Measurements from ENCODE around the gene DNAJC18.
A peak's percentile ranks its signal among the peaks of the same experiment; 100 is the strongest.
"Not testable (repeated sequence)": the region's sequence is repeated elsewhere in the genome, so short reads cannot be mapped to it uniquely, and the experiment has no call there.

DNAJC18 gene

GRCh38 chr5:139425497-139425896 lies 13.8 kb downstream of the DNAJC18 start:
- DNase-seq: no peak

GRCh38 chr5:139422307-139422893 lies 16.9 kb downstream of the DNAJC18 start:
- DNase-seq: peak; percentile 66

- DNase-seq: no peak
These were observed 19.8 kb downstream of the DNAJC18 start for GRCh38 chr5:139419226-139420192.

GRCh38 chr5:139418793-139419192 lies 20.5 kb downstream of the DNAJC18 start:
- DNase-seq: no peak

- no peak for DNase-seq
These were observed 22.1 kb downstream of the DNAJC18 start for GRCh38 chr5:139417214-139417613.

GRCh38 chr5:139416651-139417050 lies 22.7 kb downstream of the DNAJC18 start:
- DNase-seq: no peak

GRCh38 chr5:139415869-139416268 lies 23.5 kb downstream of the DNAJC18 start:
- no peak for DNase-seq

- no peak for DNase-seq
These were observed 24.0 kb downstream of the DNAJC18 start for GRCh38 chr5:139415221-139415861.

- no peak for DNase-seq
These were observed 24.7 kb downstream of the DNAJC18 start for GRCh38 chr5:139414581-139415130.

GRCh38 chr5:139413963-139414362 lies 25.4 kb downstream of the DNAJC18 start:
- no peak for DNase-seq

- no peak for DNase-seq
These were observed 26.2 kb downstream of the DNAJC18 start for GRCh38 chr5:139413153-139413552.

GRCh38 chr5:139410993-139411828 lies 28.1 kb downstream of the DNAJC18 start:
- no peak for DNase-seq

GRCh38 chr5:139410121-139410992 lies 29.0 kb downstream of the DNAJC18 start:
- DNase-seq: no peak

GRCh38 chr5:139409116-139409515 lies 30.2 kb downstream of the DNAJC18 start:
- DNase-seq: not testable (repeated sequence)

GRCh38 chr5:139408191-139408590 lies 31.1 kb downstream of the DNAJC18 start:
- DNase-seq: no peak

- no peak for DNase-seq
These were observed 31.8 kb downstream of the DNAJC18 start for GRCh38 chr5:139407517-139407916.

- DNase-seq: no peak
These were observed 32.4 kb downstream of the DNAJC18 start for GRCh38 chr5:139406963-139407362.

- DNase-seq: peak; percentile 23
These were observed 34.9 kb downstream of the DNAJC18 start for GRCh38 chr5:139404484-139404840.

GRCh38 chr5:139403787-139404483 lies 35.4 kb downstream of the DNAJC18 start, which contains the start of gene SPATA24:
SPATA24 (minus strand) TSS chr5:139404089; CDS start chr5:139404060, 29 bp downstream.
- peak; percentile 99 for DNase-seq

GRCh38 chr5:139403418-139403786 lies 35.9 kb downstream of the DNAJC18 start:
- DNase-seq: no peak

All from CD4-positive, alpha-beta T cell treated with Interleukin-6 for 4 hours (primary cell).